A172 (cell line): ENCODE measurements around the gene RBKS. TPM values are rescaled to one million over a fixed set of nuclear protein-coding genes. Genes with fewer than 3 reads are reported as not detected.

Experiments
- DNase-seq: peaks from one replicate; pipeline ENCODE4 v3.0.0-alpha.2; 2015; ENCODE audit warnings: low spot score
- total RNA-seq: library from RNA; depleted of rRNA; stranded (reverse); fragments of >200 nt; shearing (Covaris generic); gene quantifications from 2 replicates; pipeline ENCODE4 v1.2.3, GENCODE V29; 2014

Gene RBKS
- total RNA-seq, 1 experiment from 2014 or later, result 2.2 TPM

GRCh38 chr2:27799646-27800010, 90.6 kb downstream of the RBKS start:
- DNase-seq, result no peak

- peak; percentile 100 for DNase-seq
These were observed 91.1 kb downstream of the RBKS start for GRCh38 chr2:27798948-27799645.

GRCh38 chr2:27798486-27798885, 91.7 kb downstream of the RBKS start:
- no peak for DNase-seq

GRCh38 chr2:27797841-27798240, 92.3 kb downstream of the RBKS start:
- no peak for DNase-seq

- no peak for DNase-seq
These were observed 93.1 kb downstream of the RBKS start for GRCh38 chr2:27796791-27797765.

GRCh38 chr2:27795868-27796277, 94.3 kb downstream of the RBKS start:
- DNase-seq, result no peak

- no peak for DNase-seq
These were observed 94.9 kb downstream of the RBKS start for GRCh38 chr2:27795093-27795834.

GRCh38 chr2:27792759-27793158, 97.4 kb downstream of the RBKS start:
- no peak for DNase-seq

GRCh38 chr2:27790796-27791195, 99.4 kb downstream of the RBKS start:
- no peak for DNase-seq

GRCh38 chr2:27782701-27783100, 107.5 kb downstream of the RBKS start:
- DNase-seq, result no peak

GRCh38 chr2:27781496-27781895, 108.7 kb downstream of the RBKS start:
- DNase-seq, result no peak

GRCh38 chr2:27779417-27780055, 110.7 kb downstream of the RBKS start:
- DNase-seq, result no peak

GRCh38 chr2:27776696-27777095, 113.5 kb downstream of the RBKS start:
- no peak for DNase-seq

GRCh38 chr2:27776097-27776496, 114.1 kb downstream of the RBKS start:
- peak; percentile 54 for DNase-seq

- DNase-seq, result no peak
These were observed 116.2 kb downstream of the RBKS start for GRCh38 chr2:27773959-27774358.

GRCh38 chr2:27772804-27773203, 117.4 kb downstream of the RBKS start:
- DNase-seq, result no peak

GRCh38 chr2:27771548-27772335, 118.4 kb downstream of the RBKS start, which contains the start of gene MRPL33:
Gene MRPL33, plus strand, starts transcription at chr2:27771719. Its CDS starts 59 bp downstream, at chr2:27771778.
- DNase-seq, result peak; percentile 91

- no peak for DNase-seq
These were observed 119.0 kb downstream of the RBKS start for GRCh38 chr2:27771202-27771547.

GRCh38 chr2:27766287-27766661, 123.9 kb downstream of the RBKS start:
- DNase-seq, result no peak

- DNase-seq, result no peak
These were observed 124.4 kb downstream of the RBKS start for GRCh38 chr2:27765621-27766286.
